Progenitor cell of endocrine pancreas (in vitro differentiated cells): Measurements from ENCODE around the gene ASS1. TPM values are rescaled to one million over a fixed set of nuclear protein-coding genes. Genes with fewer than 3 reads are reported as not detected.
A peak's percentile ranks its signal among the peaks of the same experiment; 100 is the strongest.

Experiments
- DNase-seq: peaks from one replicate; pipeline ENCODE4 v3.0.0; 2021; ENCODE audit warnings: low spot score; ENCODE audit not compliant: unreplicated experiment
- H3K27ac Mint-ChIP-seq: 2 replicates; pipeline ENCODE4 v1.8.0; 2021; ENCODE audit warnings: mild to moderate bottlenecking, moderate library complexity, mixed read lengths
- H3K27me3 Mint-ChIP-seq: 2 replicates; pipeline ENCODE4 v1.8.0; 2021; ENCODE audit warnings: mixed read lengths
- H3K36me3 Mint-ChIP-seq: 2 replicates; pipeline ENCODE4 v1.8.0; 2022; ENCODE audit warnings: mixed read lengths; ENCODE audit not compliant: insufficient read depth
- H3K4me1 Mint-ChIP-seq: 2 replicates; pipeline ENCODE4 v1.8.0; 2021; ENCODE audit warnings: low read depth, mixed read lengths
- H3K4me3 Mint-ChIP-seq: 2 replicates; pipeline ENCODE4 v1.8.0; 2021; ENCODE audit warnings: low read depth, mild to moderate bottlenecking, moderate library complexity, mixed read lengths
- H3K9me3 Mint-ChIP-seq: 2 replicates; pipeline ENCODE4 v1.8.0; 2021; ENCODE audit warnings: low read depth, mixed read lengths
- CTCF ChIP-seq: fragments of 200-600 bp; sonication (generic); IDR thresholded peaks from one replicate; pipeline ENCODE4 v1.5.0; 2021; ENCODE audit warnings: antibody characterized with exemption, mild to moderate bottlenecking; ENCODE audit not compliant: unreplicated experiment
- total RNA-seq: library from RNA; stranded (reverse); gene quantifications from 2 replicates; pipeline ENCODE4 v1.2.1, GENCODE V29; 2021

The ASS1 gene
- total RNA-seq, 1 donor from 2014 or later: 6.5 TPM

- H3K4me3 Mint-ChIP-seq: no peak overlapping the region
Measured at GRCh38 chr9:130498298-130498917, 53.6 kb downstream of the ASS1 start.

GRCh38 chr9:130498918-130499698 lies 54.3 kb downstream of the ASS1 start:
- H3K4me1 Mint-ChIP-seq: peaks cover 9% of the 10 kb centered on the region
- H3K9me3 Mint-ChIP-seq: peaks cover 10% of the 10 kb centered on the region
- TF ChIP-seq CTCF: no peak
- H3K27ac Mint-ChIP-seq: no peak overlapping the region
- peaks cover 5% of the 10 kb centered on the region for H3K27me3 Mint-ChIP-seq
- DNase-seq: no peak
- H3K36me3 Mint-ChIP-seq: no peaks in the 10 kb centered on the region
- H3K4me3 Mint-ChIP-seq: no peak overlapping the region

More at GRCh38 chr9:130498298-130498917, 53.6 kb downstream of the ASS1 start:
- H3K27ac Mint-ChIP-seq: no peak overlapping the region
- DNase-seq: no peak
- no peak for TF ChIP-seq CTCF
- H3K27me3 Mint-ChIP-seq: peaks cover 5% of the 10 kb centered on the region
- H3K9me3 Mint-ChIP-seq: peaks cover 10% of the 10 kb centered on the region
- H3K4me1 Mint-ChIP-seq: peaks cover 9% of the 10 kb centered on the region
- no peaks in the 10 kb centered on the region for H3K36me3 Mint-ChIP-seq

- H3K9me3 Mint-ChIP-seq: peaks cover 9% of the 10 kb centered on the region
- peaks cover 5% of the 10 kb centered on the region for H3K27me3 Mint-ChIP-seq
- no peak overlapping the region for H3K27ac Mint-ChIP-seq
- no peak overlapping the region for H3K4me3 Mint-ChIP-seq
- H3K36me3 Mint-ChIP-seq: no peaks in the 10 kb centered on the region
- peaks cover 9% of the 10 kb centered on the region for H3K4me1 Mint-ChIP-seq
- no peak for TF ChIP-seq CTCF
- DNase-seq: no peak
Measured at GRCh38 chr9:130499804-130500263, 55.1 kb downstream of the ASS1 start.

- peaks cover 4% of the 10 kb centered on the region for H3K9me3 Mint-ChIP-seq
- no peak for DNase-seq
- peaks cover 5% of the 10 kb centered on the region for H3K27me3 Mint-ChIP-seq
- TF ChIP-seq CTCF: no peak
- H3K36me3 Mint-ChIP-seq: no peaks in the 10 kb centered on the region
- H3K27ac Mint-ChIP-seq: peak overlapping the region; percentile 21
- H3K4me3 Mint-ChIP-seq: no peak overlapping the region
- H3K4me1 Mint-ChIP-seq: peaks cover 9% of the 10 kb centered on the region
Measured at GRCh38 chr9:130500340-130501180, 55.8 kb downstream of the ASS1 start.

GRCh38 chr9:130501639-130502038 lies 56.9 kb downstream of the ASS1 start:
- Mint-ChIP-seq H3K27ac (no peak overlapping the region), H3K27me3 (peaks cover 5% of the 10 kb centered on the region), H3K4me1 (peaks cover 9% of the 10 kb centered on the region), H3K9me3 (no peaks in the 10 kb centered on the region), H3K36me3 (no peaks in the 10 kb centered on the region), H3K4me3 (no peak overlapping the region)
- no peak for DNase-seq
- TF ChIP-seq CTCF: no peak
